Measurements from ENCODE around the gene DCAF11. TPM values are rescaled to one million over a fixed set of nuclear protein-coding genes. Genes with fewer than 3 reads are reported as not detected.

DCAF11 gene
- 100 to 1,000 TPM in 2 of 7 donors, 10 to 100 TPM in 5; 73.8 to 110 (median 80.9) TPM for total RNA-seq
- 10 to 100 TPM; 28.7 to 42.5 (median 32.4) TPM for polyA plus RNA-seq
- long read RNA-seq, donor 1, full-length matches to known transcripts = 6 of 11 reads
- long read RNA-seq, donor 1, partial matches to known transcripts = 5 of 11 reads
- long read RNA-seq, donor 1, other reads (novel, unspliced or antisense) = 0 of 11 reads
- long read RNA-seq, donor 2, full-length matches to known transcripts = 9 of 37 reads
- long read RNA-seq, donor 2, partial matches to known transcripts = 28 of 37 reads
- long read RNA-seq, donor 2, other reads (novel, unspliced or antisense) = 0 of 37 reads

- 0% methylated on average over 38 to 65 of the region's 65 CpGs for WGBS, 5 donors
- Histone ChIP-seq H3K36me3 (peaks cover 3 to 33% (median 28%) of the 10 kb centered on the region in 6 donors), H3K4me3 (peak within 1 kb of the TSS; percentile 60 to 85 (median 76)), H3K27ac (peak within 1 kb of the TSS; percentile 97 to 100 (median 98)), H3K27me3 (replicated peaks in 1 of 7) (no peaks in the 10 kb centered on the region), H3K4me1 (peaks cover 23 to 64% (median 47%) of the 10 kb centered on the region in 6 donors), H3K9me3 (no peaks in the 10 kb centered on the region)
- intact Hi-C loops (cut with DNase I; ENCODE audit: low total_unique reads) = no loop called here
- TF ChIP-seq POLR2AphosphoS5 (IDR thresholded peaks at IDR 0.05) (peak; percentile 91 to 98 (median 93)), CTCF (IDR thresholded peaks at IDR 0.05 in 8 of 11, conservative IDR thresholded peaks at IDR 0.05 in 3 of 11) (peak in 4 of 11 experiments; percentile 4 to 28 (median 17)), POLR2A (IDR thresholded peaks at IDR 0.05) (peak in 2 of 3 donors; percentile 6 to 42)
- peak; percentile 99 for DNase-seq
Observed at GRCh38 chr14:24114532-24115421, at the start of gene DCAF11, which contains the start of gene NRL. DCAF11 (plus strand) TSS chr14:24114777; CDS start chr14:24115595, 818 bp downstream. NRL (minus strand) TSS chr14:24114949; CDS start chr14:24082848, 32,101 bp downstream.

GRCh38 chr14:24064856-24065255 is 49.7 kb upstream of the DCAF11 start:
- 82 to 93% (median 85%) methylated on average over 13 to 15 of the region's 15 CpGs for WGBS, 5 donors
- DNase-seq = no peak
- TF ChIP-seq CTCF (IDR thresholded peaks at IDR 0.05 in 8 of 11, conservative IDR thresholded peaks at IDR 0.05 in 3 of 11) = no peak
- H3K9me3 ChIP-seq = no peaks in the 10 kb centered on the region
- no peaks in the 10 kb centered on the region for H3K4me1 ChIP-seq
- no peak overlapping the region for H3K4me3 ChIP-seq
- H3K27ac ChIP-seq = no peak overlapping the region
- intact Hi-C loops (cut with DNase I; ENCODE audit: low total_unique reads) = no loop called here
- H3K36me3 ChIP-seq = no peaks in the 10 kb centered on the region
- H3K27me3 ChIP-seq (replicated peaks in 1 of 7) = no peaks in the 10 kb centered on the region

GRCh38 chr14:24065408-24065807 is 49.2 kb upstream of the DCAF11 start:
- DNase-seq = no peak
- Histone ChIP-seq H3K4me3 (no peak overlapping the region), H3K9me3 (no peaks in the 10 kb centered on the region), H3K27me3 (replicated peaks in 1 of 7) (no peaks in the 10 kb centered on the region), H3K36me3 (no peaks in the 10 kb centered on the region), H3K4me1 (peaks cover 0 to 5% (median 0%) of the 10 kb centered on the region in 6 donors), H3K27ac (no peak overlapping the region)
- WGBS, 5 donors = 71 to 85% (median 78%) methylated on average over 8 of the region's 8 CpGs
- TF ChIP-seq POLR2AphosphoS5 (IDR thresholded peaks at IDR 0.05) (no peak), POLR2A (IDR thresholded peaks at IDR 0.05) (no peak), CTCF (IDR thresholded peaks at IDR 0.05 in 8 of 11, conservative IDR thresholded peaks at IDR 0.05 in 3 of 11) (no peak)
- intact Hi-C loops (cut with DNase I; ENCODE audit: low total_unique reads) = no loop called here
